PFSK-1 (cell line): ENCODE data around the gene LRRC8D.

Source experiments
- POLR2AphosphoS5 ChIP-seq: IDR thresholded peaks from 2 replicates; pipeline ENCODE4 v1.6.1; 2012; ENCODE audit warnings: low read depth, mild to moderate bottlenecking, control low read depth, low read length, moderate library complexity
- REST ChIP-seq, 2 experiments: IDR thresholded peaks; 2 replicates each; pipeline versions ENCODE4 v1.6.1 to v1.8.0; 2011 to 2012; ENCODE audit warnings: low read depth in 2 of 2, low read length in 2 of 2, control low read depth in 1 of 2, inconsistent platforms in 1 of 2, mild to moderate bottlenecking in 1 of 2, moderate library complexity in 1 of 2; ENCODE audit not compliant: insufficient read depth in 1 of 2
- TAF1 ChIP-seq: IDR thresholded peaks from 2 replicates; pipeline ENCODE4 v1.6.1; 2012; ENCODE audit warnings: low read length, control low read depth, borderline replicate concordance; ENCODE audit not compliant: insufficient read depth

- TF ChIP-seq TAF1 (no peak), REST (IDR thresholded peaks at IDR 0.05; ENCODE audit: insufficient read depth in 1 of 2, low read depth in 2 of 2, low read length in 2 of 2) (no peak), POLR2AphosphoS5 (no peak)
These were observed 55.6 kb downstream of the LRRC8D start for GRCh38 chr1:89876463-89876862.
